Measurements from ENCODE around the gene MAGI1. TPM values are rescaled to one million over a fixed set of nuclear protein-coding genes. Genes with fewer than 3 reads are reported as not detected.

MAGI1 gene
- polyA plus RNA-seq, 1 of the 3 experiments (the other 2 are of a cell fraction), result 10.3 TPM

- no peak for TF ChIP-seq SMC3 (IDR thresholded peaks at IDR 0.05; ENCODE audit: low read depth, low read length)
- no peak for TF ChIP-seq REST (IDR thresholded peaks at IDR 0.05; ENCODE audit: low read depth, low read length)
- no peak for TF ChIP-seq FOXM1 (IDR thresholded peaks at IDR 0.05; ENCODE audit: low read depth)
Observed at GRCh38 chr3:65655061-65655460, 383.7 kb downstream of the MAGI1 start (continued).

GRCh38 chr3:65653731-65654130 lies 385.0 kb downstream of the MAGI1 start:
- H2AFZ ChIP-seq (ENCODE audit: low read depth), result no peak overlapping the region
- no peak for TF ChIP-seq ELF1 (IDR thresholded peaks at IDR 0.05)
- POLR2A ChIA-PET, result no interaction called here
- H3K4me1 ChIP-seq (ENCODE audit: control insufficient read depth in 1 of 2, insufficient read depth in 2 of 2, low read depth in 1 of 2, low read length in 1 of 2), result no peaks in the 10 kb centered on the region
- H3K9ac ChIP-seq, result no peak overlapping the region
- H3K27me3 ChIP-seq (ENCODE audit: insufficient read depth), result no peaks in the 10 kb centered on the region
- no peak for DNase-seq
- no peaks in the 10 kb centered on the region for H3K9me2 ChIP-seq
- no peaks in the 10 kb centered on the region for H4K20me1 ChIP-seq (ENCODE audit: insufficient read depth)
- CTCF ChIA-PET, result interaction anchor here (3.9 kb wide), 1 partner anchor 20 kb away, joined by 19 read pairs; no protein-coding TSS in a partner anchor
- WGBS (ENCODE audit: low lambda C conversion rate), result 100% methylated on average over 1 of the region's 1 CpG
- no peaks in the 10 kb centered on the region for H3F3A ChIP-seq (replicated peaks; ENCODE audit: insufficient read depth)
- peaks cover 3% of the 10 kb centered on the region; the same call in 1 of the 2 replicates for H3K79me2 ChIP-seq (ENCODE audit: insufficient read depth)
- no peaks in the 10 kb centered on the region for H3K36me3 ChIP-seq (replicated peaks in 1 of 2; ENCODE audit: control insufficient read depth in 1 of 2, insufficient read depth in 2 of 2, low read length in 1 of 2)
- H3K4me2 ChIP-seq, result no peak overlapping the region
- no peak overlapping the region for H3K27ac ChIP-seq (ENCODE audit: low read depth in 2 of 2, low read length in 1 of 2)
- H3K4me3 ChIP-seq (ENCODE audit: low read depth in 2 of 2, low read length in 1 of 2), result no peak overlapping the region
- no peaks in the 10 kb centered on the region for H3K9me3 ChIP-seq

GRCh38 chr3:65650247-65650646 lies 388.5 kb downstream of the MAGI1 start:
- Histone ChIP-seq H3K4me1 (ENCODE audit: control insufficient read depth in 1 of 2, insufficient read depth in 2 of 2, low read depth in 1 of 2, low read length in 1 of 2) (no peaks in the 10 kb centered on the region), H3F3A (replicated peaks; ENCODE audit: insufficient read depth) (no peaks in the 10 kb centered on the region), H4K20me1 (ENCODE audit: insufficient read depth) (no peaks in the 10 kb centered on the region), H3K27ac (ENCODE audit: low read depth in 2 of 2, low read length in 1 of 2) (no peak overlapping the region), H3K36me3 (replicated peaks in 1 of 2; ENCODE audit: control insufficient read depth in 1 of 2, insufficient read depth in 2 of 2, low read length in 1 of 2) (peaks cover 0 to 5% of the 10 kb centered on the region in 2 experiments), H3K79me2 (ENCODE audit: insufficient read depth) (peaks cover 26% of the 10 kb centered on the region), H3K27me3 (ENCODE audit: insufficient read depth) (no peaks in the 10 kb centered on the region), H3K9me2 (no peaks in the 10 kb centered on the region), H3K4me2 (no peak overlapping the region), H3K9me3 (peaks cover 17% of the 10 kb centered on the region; the same call in 1 of the 2 replicates), H3K4me3 (ENCODE audit: low read depth in 2 of 2, low read length in 1 of 2) (no peak overlapping the region), H2AFZ (ENCODE audit: low read depth) (no peak overlapping the region), H3K9ac (no peak overlapping the region)
- no peak for DNase-seq
- CTCF ChIA-PET, result no interaction called here
- POLR2A ChIA-PET, result no interaction called here
- 76% methylated on average over 2 of the region's 2 CpGs for WGBS (ENCODE audit: low lambda C conversion rate)
- TF ChIP-seq TEAD4 (IDR thresholded peaks at IDR 0.05; ENCODE audit: borderline replicate concordance, insufficient read depth) (no peak), USF1 (IDR thresholded peaks at IDR 0.05; ENCODE audit: borderline replicate concordance, low read depth) (no peak), EZH2phosphoT487 (IDR thresholded peaks at IDR 0.05; ENCODE audit: borderline replicate concordance, low read depth) (no peak), RAD21 (IDR thresholded peaks at IDR 0.05; ENCODE audit: low read length) (no peak), CTCF (IDR thresholded peaks at IDR 0.05) (no peak), IRF3 (IDR thresholded peaks at IDR 0.05; ENCODE audit: low read depth, low read length) (no peak), JUND (IDR thresholded peaks at IDR 0.05) (no peak), TCF12 (IDR thresholded peaks at IDR 0.05) (no peak)

Measured in SK-N-SH (cell line).